GM21825 (cell line): ENCODE results near the gene FAM83G.
A peak's percentile ranks its signal among the peaks of the same experiment; 100 is the strongest.
"Not testable (repeated sequence)": the region's sequence is repeated elsewhere in the genome, so short reads cannot be mapped to it uniquely, and the experiment has no call there.

Experiments
- ATAC-seq: cut with Tn5 transposase; IDR thresholded peaks from one replicate; pipeline ENCODE4 v1.9.1; 2021; ENCODE audit warnings: mild to moderate bottlenecking, moderate library complexity; ENCODE audit not compliant: unreplicated experiment

The FAM83G gene

DNA sequence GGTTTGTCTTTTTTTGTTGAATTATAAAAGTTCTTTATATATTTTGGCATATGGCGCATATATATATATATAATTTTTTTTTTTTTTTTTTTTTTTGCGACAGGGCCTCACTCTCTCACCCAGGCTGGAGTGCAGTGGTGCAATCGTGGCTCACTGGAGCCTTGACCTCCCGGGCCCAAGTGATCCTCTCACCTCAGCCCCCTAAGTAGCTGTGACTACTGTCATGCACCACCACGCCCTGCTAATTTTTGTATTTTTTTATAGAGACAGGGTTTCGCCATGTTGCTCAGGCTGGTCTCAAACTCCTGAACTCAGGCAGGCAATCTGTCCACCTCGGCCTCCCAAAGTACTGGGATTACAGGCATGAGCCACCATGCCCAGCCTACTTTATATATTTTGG is 82.0 kb downstream of the FAM83G start:
- not testable (repeated sequence) for ATAC-seq

DNA sequence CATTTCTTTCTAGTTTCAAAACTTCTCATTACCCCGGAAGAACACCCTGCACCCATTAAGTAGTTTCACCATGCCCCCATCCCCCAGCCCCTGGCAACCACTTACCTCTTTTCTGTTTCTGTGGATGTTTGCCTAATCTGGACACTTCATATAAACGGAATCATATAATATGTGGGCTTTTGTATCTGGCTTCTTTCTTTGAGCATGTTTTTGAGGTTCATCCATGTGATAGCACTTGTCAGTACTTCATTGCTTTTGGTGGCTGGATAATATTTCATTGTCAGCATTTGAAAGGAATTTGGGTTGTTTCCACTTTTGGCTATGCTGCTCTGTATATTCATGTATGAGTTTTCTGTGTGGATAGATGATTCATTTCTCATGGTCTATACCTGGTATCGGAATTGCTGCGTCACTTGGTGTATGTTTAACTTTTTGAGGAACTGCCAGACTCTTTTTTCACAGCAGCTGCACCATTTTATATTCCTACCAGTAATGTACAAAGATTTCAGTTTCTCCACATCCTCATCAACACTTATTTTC is 82.6 kb downstream of the FAM83G start:
- peak; percentile 55 for ATAC-seq

DNA sequence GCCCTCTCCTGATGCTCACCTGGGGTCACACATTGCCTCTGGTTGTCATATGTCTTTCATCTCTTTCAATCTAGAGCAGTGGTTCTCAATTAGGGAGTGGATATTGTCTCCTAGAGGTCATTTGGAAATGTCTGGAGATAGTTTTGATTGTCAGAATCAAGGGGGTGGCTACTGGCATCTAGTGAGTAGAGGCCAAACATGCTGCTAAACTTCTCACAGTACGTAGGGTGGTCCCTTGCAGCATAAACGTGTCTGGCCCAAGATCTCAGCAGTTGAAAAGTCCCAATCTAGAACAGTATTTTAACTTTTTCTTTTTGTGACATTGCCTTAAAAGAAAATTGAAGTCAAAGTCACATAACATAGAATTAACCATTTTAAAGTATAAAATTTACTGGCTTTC is 83.1 kb downstream of the FAM83G start:
- ATAC-seq, result peak; percentile 5

DNA sequence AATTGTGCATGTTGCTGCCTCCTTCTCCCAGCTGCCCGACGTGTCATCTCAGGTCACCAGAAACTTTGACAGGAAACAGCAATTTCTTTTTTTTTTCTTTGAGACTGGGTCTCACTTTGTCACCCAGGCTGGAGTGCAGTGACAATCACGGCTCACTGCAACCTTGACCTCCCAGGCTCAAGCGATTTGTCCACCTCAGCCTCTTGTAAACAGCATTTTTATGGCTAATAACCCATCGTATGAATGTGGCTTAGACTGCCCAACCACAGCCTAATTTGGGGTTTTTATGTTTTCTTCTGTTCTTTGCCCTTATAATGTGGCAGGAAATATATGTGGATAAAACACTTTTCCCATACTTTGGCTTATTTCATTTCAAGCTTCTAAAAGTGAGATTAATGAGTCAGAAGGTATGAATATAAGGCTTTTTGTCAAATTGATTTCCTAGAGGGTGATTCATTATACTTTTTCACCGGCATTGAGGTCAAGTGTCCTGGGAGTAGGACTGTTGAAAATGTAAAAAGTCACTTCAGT is 83.6 kb downstream of the FAM83G start:
- ATAC-seq, result peak; percentile 35

- no peak for ATAC-seq
These were observed 84.6 kb downstream of the FAM83G start for GRCh38 chr17:18919963-18920362.
